HepG2 (cell line): ENCODE data around the gene PIANP. TPM values are rescaled to one million over a fixed set of nuclear protein-coding genes. Genes with fewer than 3 reads are reported as not detected.

Experiments
- ATF7-NPFF ChIP-seq: sonication (generic); formaldehyde crosslinking; IDR thresholded peaks from 2 replicates; pipeline ENCODE4 v1.8.1; 2023; ENCODE audit warnings: mild to moderate bottlenecking, low read depth, missing genetic modification reagents, moderate library complexity
- CREM ChIP-seq, 2 experiments: sonication (generic) in 1 of 2; formaldehyde crosslinking in 1 of 2; IDR thresholded peaks; 2 replicates each; pipeline versions ENCODE4 v1.4.0 to v1.6.1; 2016 to 2020; ENCODE audit warnings: antibody characterized with exemption in 1 of 2, mild to moderate bottlenecking in 1 of 2, missing genetic modification reagents in 1 of 2
- DNMT1 ChIP-seq: sonication (generic); formaldehyde crosslinking; IDR thresholded peaks from 2 replicates; pipeline ENCODE4 v1.5.1; 2020; ENCODE audit warnings: mild to moderate bottlenecking, missing genetic modification reagents
- GFI1 ChIP-seq: sonication (generic); formaldehyde crosslinking; IDR thresholded peaks from 2 replicates; pipeline ENCODE4 v1.5.0; 2020; ENCODE audit warnings: missing genetic modification reagents, mild to moderate bottlenecking, borderline replicate concordance
- IKZF5 ChIP-seq: IDR thresholded peaks from 2 replicates; pipeline ENCODE4 v1.6.1; 2018; ENCODE audit warnings: missing genetic modification reagents, mild to moderate bottlenecking, missing compliant biosample characterization
- KDM4B ChIP-seq: sonication (generic); formaldehyde crosslinking; IDR thresholded peaks from 2 replicates; pipeline ENCODE4 v1.4.0; 2020; ENCODE audit warnings: missing genetic modification reagents
- KDM5A ChIP-seq: fragments of 200-600 bp; sonication (generic); IDR thresholded peaks from 2 replicates; pipeline ENCODE4 v1.7.0; 2018; ENCODE audit warnings: antibody characterized with exemption, mild to moderate bottlenecking, low read length, borderline replicate concordance
- ONECUT2 ChIP-seq: sonication (generic); formaldehyde crosslinking; IDR thresholded peaks from 2 replicates; pipeline ENCODE4 v1.4.0; 2020; ENCODE audit warnings: missing genetic modification reagents
- PLRG1 ChIP-seq: fragments of 450-650 bp; conservative IDR thresholded peaks from 2 replicates; pipeline ENCODE4 v1.6.1; 2016
- RARG ChIP-seq: sonication (generic); formaldehyde crosslinking; IDR thresholded peaks from 2 replicates; pipeline ENCODE4 v1.4.0; 2020; ENCODE audit warnings: low read depth, mild to moderate bottlenecking, missing genetic modification reagents
- TBP ChIP-seq: sonication (generic); formaldehyde crosslinking; IDR thresholded peaks from 2 replicates; pipeline ENCODE4 v1.5.0; 2020; ENCODE audit warnings: missing genetic modification reagents
- TFAP4 ChIP-seq: sonication (generic); IDR thresholded peaks from 2 replicates; pipeline ENCODE4 v1.6.1; 2016; ENCODE audit warnings: low read depth, borderline replicate concordance
- THAP11 ChIP-seq: IDR thresholded peaks from 2 replicates; pipeline ENCODE4 v1.6.1; 2016; ENCODE audit warnings: missing biosample characterization, missing genetic modification reagents
- ZBTB10 ChIP-seq: sonication (generic); formaldehyde crosslinking; IDR thresholded peaks from 2 replicates; pipeline ENCODE4 v1.4.0; 2020; ENCODE audit warnings: missing genetic modification reagents, borderline replicate concordance
- ZNF121 ChIP-seq: sonication (generic); formaldehyde crosslinking; IDR thresholded peaks from 2 replicates; pipeline ENCODE4 v1.5.0; 2020; ENCODE audit warnings: mild to moderate bottlenecking, missing genetic modification reagents
- ZNF484 ChIP-seq: sonication (generic); formaldehyde crosslinking; IDR thresholded peaks from 2 replicates; pipeline ENCODE4 v1.5.1; 2020; ENCODE audit warnings: mild to moderate bottlenecking, low read depth, missing genetic modification reagents, borderline replicate concordance
- ZNF616 ChIP-seq: sonication (generic); formaldehyde crosslinking; IDR thresholded peaks from 2 replicates; pipeline ENCODE4 v1.5.0; 2020; ENCODE audit warnings: low read depth, mild to moderate bottlenecking, missing genetic modification reagents
- ZNF724P ChIP-seq: sonication (generic); formaldehyde crosslinking; IDR thresholded peaks from 2 replicates; pipeline ENCODE4 v1.8.0; 2022; ENCODE audit warnings: missing genetic modification reagents, borderline replicate concordance
- ZZZ3 ChIP-seq: sonication (generic); formaldehyde crosslinking; IDR thresholded peaks from 2 replicates; pipeline ENCODE4 v1.4.0; 2020; ENCODE audit warnings: missing genetic modification reagents, mild to moderate bottlenecking, borderline replicate concordance
- polyA plus RNA-seq, 8 experiments: library from polyadenylated mRNA; depleted of rRNA in 3 of 8; stranded (reverse) in 7 of 8; unstranded in 1 of 8; fragments of >200 nt; fragmentation: Illumina TruSeq in 4 of 8; extraction: Trizol in 4 of 8; gene quantifications; 2 replicates each; pipeline versions ENCODE4 v1.2.1 to v1.2.3, GENCODE V29; 2011 to 2016; ENCODE audit warnings: low read depth in 4 of 8, missing spikeins in 1 of 8, mixed read lengths in 1 of 8; ENCODE audit not compliant: insufficient read depth in 1 of 8
- total RNA-seq, 5 experiments: library from RNA; depleted of rRNA; stranded (reverse); fragments of >200 nt; fragmentation: Illumina TruSeq; extraction: Trizol; gene quantifications; 2 replicates each; pipeline ENCODE4 v1.2.3, GENCODE V29; 2016; ENCODE audit warnings: low read depth in 1 of 5
- TF ChIP-seq, protein P1 (sequence below): sonication (generic); formaldehyde crosslinking; IDR thresholded peaks from 2 replicates; pipeline ENCODE4 v1.4.0; 2020; ENCODE audit warnings: mild to moderate bottlenecking, missing genetic modification reagents
- TF ChIP-seq, protein P2 (sequence below): sonication (generic); formaldehyde crosslinking; IDR thresholded peaks from 2 replicates; pipeline ENCODE4 v1.4.0; 2020; ENCODE audit warnings: missing genetic modification reagents

PIANP gene
- total and polyA plus RNA-seq, 2 of the 13 experiments (the other 11 are each of a cell fraction or from before 2014, with no cell fraction given): not detected

DNA sequence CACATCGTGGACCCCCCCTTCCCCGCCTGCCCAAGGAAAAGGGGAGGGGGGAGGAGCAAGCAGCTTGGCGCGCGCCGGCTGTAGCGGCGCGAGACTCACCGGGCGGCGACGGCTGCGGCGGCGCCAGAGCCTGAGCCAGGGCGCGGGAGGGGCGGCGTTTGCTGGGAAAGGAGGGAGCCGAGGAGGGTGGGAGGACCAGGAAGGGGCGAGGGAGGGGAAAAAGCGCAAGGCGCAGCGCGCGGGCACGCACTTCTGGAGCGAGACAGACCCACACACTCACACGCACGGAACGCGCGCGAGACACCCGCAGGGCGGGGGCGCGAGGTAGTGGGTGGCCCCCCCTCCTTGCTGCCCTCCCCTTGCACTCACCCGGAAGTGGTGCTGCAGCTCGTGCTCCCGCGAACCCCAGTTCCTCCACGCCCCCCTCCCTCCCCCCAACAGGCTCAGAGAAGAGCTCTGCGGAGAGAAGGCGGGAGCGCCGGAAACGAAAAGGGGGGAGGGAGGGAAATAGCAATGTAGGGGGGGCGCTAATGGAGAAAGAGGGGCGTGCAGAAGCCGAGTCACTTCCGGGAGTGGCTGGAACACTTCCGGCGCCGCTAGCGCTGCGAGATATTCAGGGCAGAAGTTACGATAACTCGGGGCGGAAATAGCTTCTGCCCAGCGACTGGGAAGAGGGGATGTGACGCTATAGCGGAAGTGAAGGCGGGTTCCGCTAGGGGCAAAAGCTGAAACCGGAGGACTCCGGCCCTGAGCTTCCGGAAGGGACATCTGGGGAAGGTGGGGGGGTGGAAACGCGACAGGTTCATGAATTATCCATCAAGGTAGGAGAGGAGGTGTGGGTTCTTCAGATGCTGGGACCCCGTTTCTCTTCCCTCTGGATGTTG is 11.4 kb downstream of the PIANP start, which contains the start of gene ZNF384 (continued):
- TF ChIP-seq ZBTB10 (CRISPR knock-in tag) (peak; percentile 89; the same call in 1 of the 2 replicates), THAP11 (CRISPR knock-in tag) (peak; percentile 94), CREM (IDR thresholded peaks at IDR 0.05) (peak; percentile 100), CREM (CRISPR knock-in tag; IDR thresholded peaks at IDR 0.05) (peak; percentile 62; the same call in 1 of the 2 replicates), KDM5A (peak; percentile 88), PLRG1 (no peak), IKZF5 (CRISPR knock-in tag) (no peak; the same call in 1 of the 2 replicates), RARG (CRISPR knock-in tag) (no peak), ZNF724P (no peak), TBP (CRISPR knock-in tag) (no peak), ZZZ3 (CRISPR knock-in tag) (no peak; the same call in 1 of the 2 replicates), TFAP4 (peak; percentile 42; the same call in 1 of the 2 replicates), KDM4B (no peak; the same call in 1 of the 2 replicates), ZNF484 (CRISPR knock-in tag) (no peak), ONECUT2 (CRISPR knock-in tag) (no peak), ZNF616 (CRISPR knock-in tag) (no peak), DNMT1 (CRISPR knock-in tag) (no peak), ZNF121 (no peak), ATF7-NPFF (no peak), GFI1 (CRISPR knock-in tag) (no peak)
- TF ChIP-seq, protein P1, sequence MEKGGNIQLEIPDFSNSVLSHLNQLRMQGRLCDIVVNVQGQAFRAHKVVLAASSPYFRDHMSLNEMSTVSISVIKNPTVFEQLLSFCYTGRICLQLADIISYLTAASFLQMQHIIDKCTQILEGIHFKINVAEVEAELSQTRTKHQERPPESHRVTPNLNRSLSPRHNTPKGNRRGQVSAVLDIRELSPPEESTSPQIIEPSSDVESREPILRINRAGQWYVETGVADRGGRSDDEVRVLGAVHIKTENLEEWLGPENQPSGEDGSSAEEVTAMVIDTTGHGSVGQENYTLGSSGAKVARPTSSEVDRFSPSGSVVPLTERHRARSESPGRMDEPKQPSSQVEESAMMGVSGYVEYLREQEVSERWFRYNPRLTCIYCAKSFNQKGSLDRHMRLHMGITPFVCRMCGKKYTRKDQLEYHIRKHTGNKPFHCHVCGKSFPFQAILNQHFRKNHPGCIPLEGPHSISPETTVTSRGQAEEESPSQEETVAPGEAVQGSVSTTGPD (CRISPR knock-in tag): no peak
- TF ChIP-seq, protein P2, sequence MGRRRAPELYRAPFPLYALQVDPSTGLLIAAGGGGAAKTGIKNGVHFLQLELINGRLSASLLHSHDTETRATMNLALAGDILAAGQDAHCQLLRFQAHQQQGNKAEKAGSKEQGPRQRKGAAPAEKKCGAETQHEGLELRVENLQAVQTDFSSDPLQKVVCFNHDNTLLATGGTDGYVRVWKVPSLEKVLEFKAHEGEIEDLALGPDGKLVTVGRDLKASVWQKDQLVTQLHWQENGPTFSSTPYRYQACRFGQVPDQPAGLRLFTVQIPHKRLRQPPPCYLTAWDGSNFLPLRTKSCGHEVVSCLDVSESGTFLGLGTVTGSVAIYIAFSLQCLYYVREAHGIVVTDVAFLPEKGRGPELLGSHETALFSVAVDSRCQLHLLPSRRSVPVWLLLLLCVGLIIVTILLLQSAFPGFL (CRISPR knock-in tag): no peak
